Measurements from ENCODE around the gene KIAA1671.

Gene KIAA1671

DNA sequence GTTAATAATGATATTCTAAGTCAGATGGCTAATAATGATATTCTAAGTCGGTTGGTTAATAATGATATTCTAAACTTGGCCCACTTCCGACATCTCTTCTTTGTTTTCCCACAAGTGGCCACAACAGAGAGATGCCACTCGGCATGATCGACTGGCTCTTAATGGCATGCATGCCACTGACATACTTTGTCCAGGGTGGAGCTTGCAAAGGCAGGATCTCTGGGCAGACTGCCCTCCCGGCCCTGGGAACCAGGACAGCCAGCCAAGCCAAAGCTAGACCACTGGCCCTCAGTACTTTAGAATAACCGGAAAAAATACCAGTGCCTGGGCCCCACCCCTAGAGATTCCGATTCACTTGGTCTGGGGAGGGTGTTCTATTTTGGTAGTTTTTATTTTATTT is 78.1 kb downstream of the KIAA1671 start:
- Histone ChIP-seq H3K4me3 (no peak overlapping the region), H4K20me1 (no peaks in the 10 kb centered on the region; a peak in 1 of 22 replicates), H3K9ac (no peak overlapping the region), H3K4me2 (no peak overlapping the region), H3K27ac (no peak overlapping the region), H3K4me1 (peaks cover 0 to 24% (median 10%) of the 10 kb centered on the region in 10 experiments; a peak in 11 of 20 replicates), H3K9me3 (replicated peaks in 1 of 11) (no peaks in the 10 kb centered on the region), H3K27me3 (no peaks in the 10 kb centered on the region), H3K36me3 (no peaks in the 10 kb centered on the region)
- TF ChIP-seq Cebpa-rat (IDR thresholded peaks at IDR 0.05), result no peak

- Histone ChIP-seq H3K27me3 (no peaks in the 10 kb centered on the region), H3K27ac (no peak overlapping the region), H3K4me1 (peaks cover 0 to 10% (median 0%) of the 10 kb centered on the region in 10 experiments; a peak in 6 of 20 replicates), H3K36me3 (no peaks in the 10 kb centered on the region), H3K9me3 (replicated peaks in 1 of 11) (no peaks in the 10 kb centered on the region), H3K9ac (no peak overlapping the region), H4K20me1 (no peaks in the 10 kb centered on the region; a peak in 1 of 22 replicates), H3K4me3 (no peak overlapping the region), H3K4me2 (no peak overlapping the region)
- no peak for TF ChIP-seq Cebpa-rat (IDR thresholded peaks at IDR 0.05)
Observed at GRCh38 chr22:25032066-25032465, 79.5 kb downstream of the KIAA1671 start.

- Histone ChIP-seq H3K36me3 (no peaks in the 10 kb centered on the region; a peak in 1 of 22 replicates), H3K4me3 (no peak overlapping the region), H3K9ac (no peak overlapping the region), H3K9me3 (replicated peaks in 1 of 11) (no peaks in the 10 kb centered on the region), H3K4me1 (no peaks in the 10 kb centered on the region), H3K4me2 (no peak overlapping the region), H3K27ac (no peak overlapping the region), H3K27me3 (no peaks in the 10 kb centered on the region), H4K20me1 (no peaks in the 10 kb centered on the region; a peak in 2 of 22 replicates)
- TF ChIP-seq Cebpa-rat (IDR thresholded peaks at IDR 0.05), result no peak
Observed at GRCh38 chr22:25035715-25036114, 83.2 kb downstream of the KIAA1671 start.

- H3K27me3 ChIP-seq, result no peaks in the 10 kb centered on the region
- H3K27ac ChIP-seq, result no peak overlapping the region
- no peak overlapping the region for H3K4me2 ChIP-seq
- no peaks in the 10 kb centered on the region; a peak in 1 of 22 replicates for H3K36me3 ChIP-seq
- no peaks in the 10 kb centered on the region for H3K4me1 ChIP-seq
- no peak for TF ChIP-seq Cebpa-rat (IDR thresholded peaks at IDR 0.05)
- H3K9me3 ChIP-seq (replicated peaks in 1 of 11), result no peaks in the 10 kb centered on the region
- H3K9ac ChIP-seq, result no peak overlapping the region
- H4K20me1 ChIP-seq, result no peaks in the 10 kb centered on the region; a peak in 2 of 22 replicates
- no peak overlapping the region for H3K4me3 ChIP-seq
Observed at GRCh38 chr22:25038239-25038638, 85.7 kb downstream of the KIAA1671 start.

GRCh38 chr22:25038771-25039170 is 86.3 kb downstream of the KIAA1671 start:
- no peaks in the 10 kb centered on the region; a peak in 2 of 22 replicates for H4K20me1 ChIP-seq
- no peaks in the 10 kb centered on the region; a peak in 1 of 22 replicates for H3K36me3 ChIP-seq
- H3K9ac ChIP-seq, result no peak overlapping the region
- H3K4me1 ChIP-seq, result no peaks in the 10 kb centered on the region
- H3K4me3 ChIP-seq, result no peak overlapping the region
- H3K27me3 ChIP-seq, result no peaks in the 10 kb centered on the region
- no peaks in the 10 kb centered on the region for H3K9me3 ChIP-seq (replicated peaks in 1 of 11)
- H3K27ac ChIP-seq, result no peak overlapping the region
- TF ChIP-seq Cebpa-rat (IDR thresholded peaks at IDR 0.05), result no peak
- no peak overlapping the region for H3K4me2 ChIP-seq

DNA sequence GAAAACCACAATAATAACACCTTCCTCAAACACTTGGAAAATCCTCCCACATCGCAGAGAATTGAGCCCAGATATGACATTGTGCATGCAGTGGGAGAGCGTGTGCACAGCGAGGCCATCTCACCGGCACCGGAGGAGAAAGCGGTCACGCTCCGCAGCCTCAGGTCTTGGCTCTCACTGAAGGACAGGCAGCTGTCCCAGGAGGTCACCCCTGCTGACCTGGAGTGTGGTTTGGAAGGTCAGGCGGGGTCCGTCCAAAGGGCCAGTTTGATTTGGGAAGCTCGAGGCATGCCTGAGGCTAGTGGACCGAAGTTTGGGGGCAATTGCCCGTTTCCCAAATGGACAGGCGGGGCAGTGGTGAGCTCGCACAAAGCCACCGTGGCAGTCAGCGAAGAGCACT is 86.7 kb downstream of the KIAA1671 start:
- Histone ChIP-seq H3K27ac (no peak overlapping the region), H3K27me3 (no peaks in the 10 kb centered on the region), H3K36me3 (no peaks in the 10 kb centered on the region; a peak in 1 of 22 replicates), H3K9ac (no peak overlapping the region), H3K4me1 (no peaks in the 10 kb centered on the region), H3K4me3 (no peak overlapping the region), H3K9me3 (replicated peaks in 1 of 11) (no peaks in the 10 kb centered on the region), H3K4me2 (no peak overlapping the region), H4K20me1 (no peaks in the 10 kb centered on the region; a peak in 2 of 22 replicates)
- TF ChIP-seq Cebpa-rat (IDR thresholded peaks at IDR 0.05), result no peak

DNA sequence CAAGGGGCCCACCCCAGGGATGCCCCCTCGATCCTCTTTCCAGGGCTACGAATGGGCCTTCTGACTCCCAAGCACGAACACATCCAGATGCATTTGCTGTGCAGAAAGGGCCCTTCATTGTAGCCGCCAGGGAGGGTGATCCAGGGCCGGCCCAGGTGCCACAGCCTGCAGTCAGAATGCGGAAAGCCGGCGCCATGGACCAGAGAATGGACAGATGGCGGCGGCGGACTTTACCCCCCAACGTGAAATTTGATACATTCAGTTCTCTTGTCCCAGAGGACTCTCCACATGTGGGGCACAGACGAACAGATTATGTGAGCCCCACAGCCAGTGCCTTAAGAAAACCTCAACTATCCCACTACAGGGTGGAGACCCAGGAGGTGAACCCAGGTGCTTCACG is 87.2 kb downstream of the KIAA1671 start:
- no peak overlapping the region for H3K9ac ChIP-seq
- TF ChIP-seq Cebpa-rat (IDR thresholded peaks at IDR 0.05), result no peak
- no peak overlapping the region for H3K27ac ChIP-seq
- no peaks in the 10 kb centered on the region for H3K27me3 ChIP-seq
- no peak overlapping the region for H3K4me2 ChIP-seq
- no peaks in the 10 kb centered on the region; a peak in 1 of 22 replicates for H3K36me3 ChIP-seq
- H3K4me3 ChIP-seq, result no peak overlapping the region
- H4K20me1 ChIP-seq, result no peaks in the 10 kb centered on the region; a peak in 2 of 22 replicates
- H3K4me1 ChIP-seq, result no peaks in the 10 kb centered on the region
- no peaks in the 10 kb centered on the region for H3K9me3 ChIP-seq (replicated peaks in 1 of 11)

- Histone ChIP-seq H3K9ac (no peak overlapping the region), H3K4me3 (no peak overlapping the region), H3K4me1 (peaks cover 0 to 7% (median 5%) of the 10 kb centered on the region in 10 experiments; a peak in 8 of 20 replicates), H3K27me3 (no peaks in the 10 kb centered on the region), H3K4me2 (no peak overlapping the region), H4K20me1 (peaks cover 0 to 7% (median 0%) of the 10 kb centered on the region in 11 experiments; a peak in 3 of 22 replicates), H3K9me3 (replicated peaks in 1 of 11) (no peaks in the 10 kb centered on the region), H3K27ac (no peak overlapping the region), H3K36me3 (no peaks in the 10 kb centered on the region)
- TF ChIP-seq Cebpa-rat (IDR thresholded peaks at IDR 0.05), result no peak
Observed at GRCh38 chr22:25045159-25045558, 92.6 kb downstream of the KIAA1671 start.

- Histone ChIP-seq H3K4me1 (peaks cover 0 to 7% (median 5%) of the 10 kb centered on the region in 10 experiments; a peak in 8 of 20 replicates), H3K9me3 (replicated peaks in 1 of 11) (peaks cover 0 to 9% (median 6%) of the 10 kb centered on the region in 11 experiments; a peak in 16 of 22 replicates), H3K27ac (no peak overlapping the region), H3K27me3 (no peaks in the 10 kb centered on the region), H3K9ac (no peak overlapping the region), H3K36me3 (peaks cover 0 to 4% (median 0%) of the 10 kb centered on the region in 11 experiments; a peak in 2 of 22 replicates), H4K20me1 (peaks cover 0 to 7% (median 0%) of the 10 kb centered on the region in 11 experiments; a peak in 3 of 22 replicates), H3K4me3 (no peak overlapping the region), H3K4me2 (no peak overlapping the region)
- TF ChIP-seq Cebpa-rat (IDR thresholded peaks at IDR 0.05), result no peak
Observed at GRCh38 chr22:25048071-25048470, 95.6 kb downstream of the KIAA1671 start.
